Esophagus muscularis mucosa (tissue), 4 donors: ENCODE data around the gene NUP210. TPM values are rescaled to one million over a fixed set of nuclear protein-coding genes. Genes with fewer than 3 reads are reported as not detected.

Source experiments
- DNase-seq: peaks from one replicate; pipeline ENCODE4 v3.0.0-alpha.2; 2017; ENCODE audit errors: extremely low spot score
- H3K27ac ChIP-seq, 4 donors: fragments of 200-600 bp; sonication (generic); replicated peaks in 1 of 4; 1 replicate in 3 of 4; 2 replicates in 1 of 4; pipeline ENCODE4 v1.5.1; 2016 to 2019; ENCODE audit warnings: mild to moderate bottlenecking in 1 of 4
- H3K27me3 ChIP-seq, 4 donors: fragments of 200-600 bp; sonication (generic); one replicate each; pipeline versions ENCODE4 v1.5.1 to v1.6.0; 2016 to 2019
- H3K36me3 ChIP-seq, 4 donors: fragments of 200-600 bp; sonication (generic); one replicate each; pipeline ENCODE4 v1.5.1; 2016 to 2019
- H3K4me1 ChIP-seq, 4 donors: fragments of 200-600 bp; sonication (generic); one replicate each; pipeline ENCODE4 v1.5.1; 2016 to 2019
- H3K4me3 ChIP-seq, 4 donors: fragments of 200-600 bp; sonication (generic); 1 replicate in 2 of 4; 2 replicates in 2 of 4; pipeline ENCODE4 v1.5.1; 2016 to 2019; ENCODE audit warnings: mild to moderate bottlenecking in 4 of 4, moderate library complexity in 1 of 4
- H3K9me3 ChIP-seq, 4 donors: fragments of 200-600 bp; sonication (generic); 1 replicate in 3 of 4; 2 replicates in 1 of 4; pipeline ENCODE4 v1.5.1; 2016 to 2019
- CTCF ChIP-seq, 3 experiments: fragments of 200-600 bp in 2 of 3; fragments of 450-650 bp in 1 of 3; sonication (generic) in 2 of 3; IDR thresholded peaks; one replicate each; pipeline ENCODE4 v1.5.1; 2017 to 2019; ENCODE audit warnings: antibody characterized with exemption in 3 of 3, mild to moderate bottlenecking in 2 of 3, moderate library complexity in 1 of 3
- EP300 ChIP-seq: sonication (generic); formaldehyde crosslinking; IDR thresholded peaks from one replicate; pipeline ENCODE4 v1.6.1; 2017; ENCODE audit warnings: antibody characterized with exemption
- POLR2A ChIP-seq: fragments of 450-650 bp; IDR thresholded peaks from one replicate; pipeline ENCODE4 v1.6.1; 2017; ENCODE audit warnings: antibody characterized with exemption, moderate library complexity, mild to moderate bottlenecking, low read depth
- POLR2AphosphoS5 ChIP-seq, 2 donors: sonication (generic); formaldehyde crosslinking; IDR thresholded peaks; one replicate each; pipeline ENCODE4 v1.6.1; 2017; ENCODE audit warnings: antibody characterized with exemption in 2 of 2
- WGBS: methylation state at CpG from one replicate; pipeline ENCODE4 v1.1.5; 2018; 5-methylcytosine and 5-hydroxymethylcytosine counted together
- intact Hi-C: fragments of 100-400 bp; cut with DNase I; formaldehyde crosslinking; loops from one replicate; pipeline ENCODE4 v1.15.1; 2023
- total RNA-seq, 4 donors: library from RNA; depleted of rRNA; stranded (reverse); fragments of >200 nt; gene quantifications; one replicate each; pipeline versions ENCODE4 v1.1.0 to v1.2.1, GENCODE V29; 2016

Gene NUP210
- total RNA-seq, 4 donors from 2014 or later = 2.5 to 5.2 (median 4.2) TPM

DNA sequence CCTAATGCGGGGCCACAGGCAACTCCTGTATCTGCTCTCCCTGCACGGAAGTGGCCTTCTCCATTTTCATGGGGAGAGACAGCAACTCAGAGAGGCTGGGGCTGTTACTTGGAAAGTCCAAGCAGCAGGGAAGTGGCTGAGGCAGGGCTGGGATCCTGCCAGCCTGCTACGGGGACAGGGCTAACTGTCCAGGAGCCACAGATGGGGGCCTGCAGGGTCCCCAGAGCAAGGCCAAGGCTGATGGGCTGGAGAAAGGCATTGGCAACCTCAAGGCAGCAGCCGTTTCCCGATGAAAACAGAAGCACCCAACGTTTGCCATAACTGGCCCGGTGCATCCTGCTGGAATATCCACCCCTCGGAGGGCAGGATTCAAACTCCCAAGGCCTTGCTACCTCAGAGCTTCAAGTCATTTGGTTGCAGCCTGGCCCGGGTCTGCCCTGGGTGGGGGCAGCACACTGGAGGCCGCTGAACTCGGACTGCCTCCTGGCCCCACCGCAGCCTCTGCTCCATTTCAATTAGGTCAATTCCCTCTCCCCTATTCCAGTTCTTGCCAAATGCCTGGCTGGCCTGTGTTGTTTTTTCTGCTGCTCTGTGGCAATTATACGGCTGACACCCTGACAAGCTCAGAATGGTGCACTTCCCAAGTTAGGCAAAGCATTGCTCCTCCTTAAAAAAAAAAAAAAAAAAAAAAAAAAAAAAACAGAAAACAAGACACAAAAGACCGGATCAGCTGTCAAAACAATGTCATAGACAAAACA lies 143.5 kb downstream of the NUP210 start:
- peak overlapping the region; percentile 17 to 44 (median 30) for H3K4me3 ChIP-seq
- intact Hi-C loops = no loop called here
- H3K27ac ChIP-seq = peak overlapping the region; percentile 61 to 68 (median 66)
- WGBS = 39% methylated on average over 7 of the region's 14 CpGs
- H3K36me3 ChIP-seq = no peaks in the 10 kb centered on the region
- no peak for TF ChIP-seq CTCF (IDR thresholded peaks at IDR 0.05)
- TF ChIP-seq POLR2AphosphoS5 (IDR thresholded peaks at IDR 0.05) = no peak
- TF ChIP-seq POLR2A = no peak
- no peak for TF ChIP-seq EP300
- no peak for DNase-seq
- H3K4me1 ChIP-seq = peaks cover 0 to 31% (median 26%) of the 10 kb centered on the region in 4 donors
- H3K27me3 ChIP-seq = peaks cover 0 to 31% (median 0%) of the 10 kb centered on the region in 4 donors
- H3K9me3 ChIP-seq = no peaks in the 10 kb centered on the region

DNA sequence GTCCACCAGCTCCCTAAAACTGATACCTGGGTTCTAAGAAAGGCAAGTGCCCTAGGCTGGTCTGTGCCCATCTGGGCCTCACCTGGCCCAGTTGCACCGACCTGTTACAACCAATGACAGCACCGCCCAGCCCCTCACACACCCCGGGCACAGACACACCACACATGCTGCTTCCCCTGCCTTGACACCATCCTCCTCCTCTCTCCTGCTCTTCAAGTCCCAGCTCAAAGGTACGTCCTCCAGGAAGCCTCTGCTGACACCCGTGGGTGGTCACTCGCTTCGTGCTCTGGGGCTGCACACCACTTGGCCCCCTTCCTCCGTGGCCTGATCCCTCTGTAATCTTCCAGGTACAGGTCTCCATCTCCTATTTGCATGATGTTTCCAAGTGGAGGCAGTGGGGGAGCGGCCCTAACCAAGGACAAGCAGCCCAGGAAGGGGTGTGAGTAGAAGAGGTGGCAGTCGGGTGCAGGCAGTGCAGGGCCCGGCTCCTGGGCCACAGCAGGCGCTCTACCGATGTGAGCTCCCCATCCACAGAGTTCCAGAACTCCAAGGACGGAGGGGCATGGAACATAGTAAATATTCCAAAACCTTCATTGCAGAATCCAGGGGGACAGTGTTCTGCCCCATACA lies 144.6 kb downstream of the NUP210 start:
- TF ChIP-seq POLR2AphosphoS5 (IDR thresholded peaks at IDR 0.05) (no peak), EP300 (no peak), POLR2A (no peak), CTCF (IDR thresholded peaks at IDR 0.05) (no peak)
- Histone ChIP-seq H3K36me3 (no peaks in the 10 kb centered on the region), H3K27ac (no peak overlapping the region), H3K4me1 (peaks cover 0 to 24% (median 21%) of the 10 kb centered on the region in 4 donors), H3K27me3 (peaks cover 0 to 19% (median 0%) of the 10 kb centered on the region in 4 donors), H3K4me3 (no peak overlapping the region), H3K9me3 (no peaks in the 10 kb centered on the region)
- DNase-seq = no peak
- intact Hi-C loops = no loop called here
- WGBS = 91% methylated on average over 14 of the region's 14 CpGs

DNA sequence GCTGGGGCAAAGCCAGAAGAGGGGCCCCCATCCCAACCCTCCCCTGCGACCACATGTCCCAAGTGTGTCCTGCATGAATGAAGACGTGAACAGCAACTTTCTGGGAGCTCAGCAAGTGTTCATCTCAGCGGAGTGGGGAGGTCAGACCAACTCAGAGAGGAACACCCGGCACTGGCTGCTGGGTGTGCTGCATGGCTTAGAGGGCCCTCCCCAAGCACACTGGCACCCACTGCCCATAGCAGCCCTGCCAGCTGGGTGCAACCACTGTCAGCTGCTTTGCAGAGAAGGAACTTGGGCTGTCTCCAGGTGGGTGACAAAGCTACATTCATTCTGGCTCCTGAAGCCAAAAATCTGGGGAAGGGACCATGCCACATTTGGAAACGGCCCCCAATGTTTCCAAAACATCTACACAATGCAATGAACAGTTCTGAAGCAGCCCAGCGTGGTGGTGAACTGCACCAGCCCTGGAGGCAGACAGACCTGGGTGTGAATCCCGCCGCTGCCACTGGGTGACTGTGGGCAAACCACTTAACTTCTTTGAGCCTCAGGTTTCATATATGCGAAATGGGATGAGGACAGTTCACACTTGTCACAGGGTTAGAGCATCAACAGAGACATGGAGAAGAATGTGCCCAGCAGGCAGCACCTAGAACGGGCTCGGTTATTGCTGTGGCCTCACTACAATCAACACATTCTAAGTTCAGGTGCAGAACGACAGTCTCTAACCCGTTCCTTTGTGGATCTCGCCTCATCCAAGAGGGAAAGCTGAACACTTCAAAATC lies 145.4 kb downstream of the NUP210 start:
- H3K4me3 ChIP-seq = no peak overlapping the region
- H3K27ac ChIP-seq = no peak overlapping the region
- H3K9me3 ChIP-seq = peaks cover 0 to 7% (median 3%) of the 10 kb centered on the region in 4 donors
- TF ChIP-seq POLR2AphosphoS5 (IDR thresholded peaks at IDR 0.05) (no peak), EP300 (no peak), POLR2A (no peak), CTCF (IDR thresholded peaks at IDR 0.05) (no peak)
- no peaks in the 10 kb centered on the region for H3K36me3 ChIP-seq
- peaks cover 0 to 24% (median 21%) of the 10 kb centered on the region in 4 donors for H3K4me1 ChIP-seq
- H3K27me3 ChIP-seq = peaks cover 0 to 16% (median 0%) of the 10 kb centered on the region in 4 donors
- DNase-seq = no peak
- intact Hi-C loops = no loop called here
- 90% methylated on average over 9 of the region's 14 CpGs for WGBS

GRCh38 chr3:13274125-13274524 lies 146.0 kb downstream of the NUP210 start:
- Histone ChIP-seq H3K4me3 (no peak overlapping the region), H3K27me3 (peaks cover 0 to 22% (median 0%) of the 10 kb centered on the region in 4 donors), H3K27ac (no peak overlapping the region), H3K36me3 (no peaks in the 10 kb centered on the region), H3K9me3 (peaks cover 0 to 13% (median 5%) of the 10 kb centered on the region in 4 donors), H3K4me1 (peaks cover 0 to 24% (median 21%) of the 10 kb centered on the region in 4 donors)
- TF ChIP-seq POLR2A = no peak
- TF ChIP-seq POLR2AphosphoS5 (IDR thresholded peaks at IDR 0.05) = no peak
- TF ChIP-seq EP300 = no peak
- no peak for TF ChIP-seq CTCF (IDR thresholded peaks at IDR 0.05)
- intact Hi-C loops = no loop called here
- DNase-seq = no peak
- WGBS = 75% methylated on average over 11 of the region's 13 CpGs
